SU-DHL-6 (cell line): ENCODE measurements around the gene DUS2.

Source experiments
- H2AFZ ChIP-seq: fragments of 200-600 bp; sonication (generic); 2 replicates; pipeline ENCODE4 v1.6.1; 2014; ENCODE audit warnings: low read depth, mild to moderate bottlenecking, moderate library complexity, mixed read lengths, antibody characterized with exemption, low read length; ENCODE audit not compliant: severe bottlenecking
- H3F3A ChIP-seq: fragments of 200-600 bp; shearing (Covaris generic); 2 replicates; pipeline ENCODE4 v1.6.0; 2016; ENCODE audit warnings: antibody characterized with exemption, mild to moderate bottlenecking; ENCODE audit not compliant: insufficient read depth
- H3K27ac ChIP-seq: fragments of 200-600 bp; sonication (generic); 2 replicates; pipeline ENCODE4 v1.5.1; 2016; ENCODE audit warnings: low read depth, mild to moderate bottlenecking, low read length, moderate library complexity, mixed read lengths
- H3K27me3 ChIP-seq: fragments of 200-600 bp; sonication (generic), shearing (Covaris generic); 2 replicates; pipeline ENCODE4 v1.6.0; 2014; ENCODE audit warnings: mild to moderate bottlenecking, low read length
- H3K36me3 ChIP-seq: fragments of 200-600 bp; sonication (generic); 2 replicates; pipeline ENCODE4 v1.6.1; 2014; ENCODE audit warnings: mild to moderate bottlenecking, low read length, mixed read lengths
- H3K4me2 ChIP-seq: fragments of 300-600, 200-600 bp; shearing (Covaris generic), sonication (generic); 2 replicates; pipeline ENCODE4 v1.6.0; 2014; ENCODE audit warnings: low read length, low read depth, mild to moderate bottlenecking; ENCODE audit not compliant: poor library complexity, severe bottlenecking
- H3K4me3 ChIP-seq: fragments of 200-600 bp; sonication (generic); 2 replicates; pipeline ENCODE4 v1.5.1; 2014; ENCODE audit warnings: antibody characterized with exemption, low read length, mild to moderate bottlenecking, mixed read lengths; ENCODE audit not compliant: insufficient read depth, poor library complexity, severe bottlenecking
- H3K79me2 ChIP-seq: fragments of 200-600 bp; sonication (generic); 2 replicates; pipeline ENCODE4 v1.6.1; 2014; ENCODE audit warnings: mild to moderate bottlenecking, low read length, moderate library complexity; ENCODE audit not compliant: insufficient read depth
- H3K9ac ChIP-seq: fragments of 200-600 bp; sonication (generic); 2 replicates; pipeline ENCODE4 v1.7.0; 2014; ENCODE audit warnings: mild to moderate bottlenecking, low read length
- H3K9me2 ChIP-seq: fragments of 200-600 bp; sonication (generic); replicated peaks from 2 replicates; pipeline ENCODE4 v1.6.1; 2014; ENCODE audit warnings: low read length; ENCODE audit not compliant: insufficient read depth
- H3K9me3 ChIP-seq: fragments of 200-600 bp; sonication (generic); 2 replicates; pipeline ENCODE4 v1.6.1; 2014; ENCODE audit warnings: low read length, mixed read lengths; ENCODE audit not compliant: insufficient read depth
- H4K20me1 ChIP-seq: fragments of 200-600 bp; sonication (generic); 2 replicates; pipeline ENCODE4 v1.6.1; 2014; ENCODE audit warnings: low read depth, mild to moderate bottlenecking, antibody characterized with exemption, low read length, moderate library complexity, mixed read lengths
- EZH2phosphoT487 ChIP-seq: fragments of 200-600 bp; sonication (generic), shearing (Covaris generic); conservative IDR thresholded peaks from 2 replicates; pipeline ENCODE4 v1.6.1; 2018; ENCODE audit warnings: mild to moderate bottlenecking, antibody characterized with exemption, low read length, moderate library complexity, mixed read lengths
- TF ChIP-seq, protein P1 (sequence below): fragments of 200-600 bp; sonication (generic); IDR thresholded peaks from one replicate; pipeline ENCODE4 v1.5.1; 2017; ENCODE audit warnings: antibody characterized with exemption, mild to moderate bottlenecking, low read length, moderate library complexity; ENCODE audit not compliant: insufficient read depth, poor library complexity, severe bottlenecking

DUS2 gene

GRCh38 chr16:68035227-68035626 lies 12.1 kb downstream of the DUS2 start:
- H3K36me3 ChIP-seq = no peaks in the 10 kb centered on the region
- H4K20me1 ChIP-seq = no peaks in the 10 kb centered on the region
- no peak overlapping the region for H2AFZ ChIP-seq
- no peak overlapping the region for H3K27ac ChIP-seq
- no peaks in the 10 kb centered on the region for H3K9me3 ChIP-seq
- H3K27me3 ChIP-seq = no peaks in the 10 kb centered on the region
- no peaks in the 10 kb centered on the region for H3K79me2 ChIP-seq
- TF ChIP-seq EZH2phosphoT487 = no peak
- TF ChIP-seq, protein P1, sequence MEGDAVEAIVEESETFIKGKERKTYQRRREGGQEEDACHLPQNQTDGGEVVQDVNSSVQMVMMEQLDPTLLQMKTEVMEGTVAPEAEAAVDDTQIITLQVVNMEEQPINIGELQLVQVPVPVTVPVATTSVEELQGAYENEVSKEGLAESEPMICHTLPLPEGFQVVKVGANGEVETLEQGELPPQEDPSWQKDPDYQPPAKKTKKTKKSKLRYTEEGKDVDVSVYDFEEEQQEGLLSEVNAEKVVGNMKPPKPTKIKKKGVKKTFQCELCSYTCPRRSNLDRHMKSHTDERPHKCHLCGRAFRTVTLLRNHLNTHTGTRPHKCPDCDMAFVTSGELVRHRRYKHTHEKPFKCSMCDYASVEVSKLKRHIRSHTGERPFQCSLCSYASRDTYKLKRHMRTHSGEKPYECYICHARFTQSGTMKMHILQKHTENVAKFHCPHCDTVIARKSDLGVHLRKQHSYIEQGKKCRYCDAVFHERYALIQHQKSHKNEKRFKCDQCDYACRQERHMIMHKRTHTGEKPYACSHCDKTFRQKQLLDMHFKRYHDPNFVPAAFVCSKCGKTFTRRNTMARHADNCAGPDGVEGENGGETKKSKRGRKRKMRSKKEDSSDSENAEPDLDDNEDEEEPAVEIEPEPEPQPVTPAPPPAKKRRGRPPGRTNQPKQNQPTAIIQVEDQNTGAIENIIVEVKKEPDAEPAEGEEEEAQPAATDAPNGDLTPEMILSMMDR = no peak
- H3K4me3 ChIP-seq = no peak overlapping the region
- H3K4me2 ChIP-seq = no peak overlapping the region
- no peak overlapping the region for H3K9ac ChIP-seq
- H3K9me2 ChIP-seq = no peaks in the 10 kb centered on the region
- H3F3A ChIP-seq = no peaks in the 10 kb centered on the region

DNA sequence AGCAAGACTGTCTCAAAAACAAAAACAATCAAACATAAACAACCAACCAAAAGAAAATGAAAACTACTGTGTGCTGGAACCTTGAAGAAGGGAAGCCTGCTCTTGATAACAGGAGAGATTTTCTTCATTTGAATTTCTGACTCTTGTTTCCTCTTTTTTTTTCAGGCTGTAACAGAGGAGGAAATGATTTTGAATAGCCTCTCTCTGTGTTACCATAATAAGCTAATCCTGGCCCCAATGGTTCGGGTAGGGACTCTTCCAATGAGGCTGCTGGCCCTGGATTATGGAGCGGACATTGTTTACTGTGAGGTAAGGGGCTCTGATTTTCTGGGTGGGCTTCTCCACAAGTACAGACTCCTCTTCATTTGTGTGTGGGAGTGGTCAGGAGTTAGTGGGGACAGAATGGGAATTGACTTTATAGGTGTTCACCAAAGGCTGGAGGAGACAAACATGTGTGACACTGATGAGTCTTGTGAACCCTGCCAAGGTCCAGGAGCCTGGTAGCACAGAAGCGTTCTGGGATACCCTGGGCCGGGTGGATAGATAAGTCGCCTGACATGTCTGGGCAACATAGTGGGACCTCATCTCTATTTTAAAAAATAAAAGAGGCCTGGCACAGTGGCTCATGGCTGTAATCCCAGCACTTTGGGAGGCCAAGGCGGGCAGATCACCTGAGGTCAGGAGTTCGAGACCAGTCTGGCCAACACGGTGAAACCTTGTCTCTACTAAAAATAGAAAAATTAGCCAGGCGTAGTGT lies 14.9 kb downstream of the DUS2 start:
- TF ChIP-seq EZH2phosphoT487 = no peak
- TF ChIP-seq, protein P1 = no peak
- Histone ChIP-seq H3K9me2 (no peaks in the 10 kb centered on the region), H3K4me2 (peak overlapping the region; percentile 24), H3K79me2 (no peaks in the 10 kb centered on the region), H3K4me3 (no peak overlapping the region), H3K27ac (peak overlapping the region; percentile 47), H3F3A (no peaks in the 10 kb centered on the region), H3K27me3 (no peaks in the 10 kb centered on the region), H3K9me3 (no peaks in the 10 kb centered on the region), H2AFZ (no peak overlapping the region), H3K9ac (no peak overlapping the region), H3K36me3 (no peaks in the 10 kb centered on the region), H4K20me1 (no peaks in the 10 kb centered on the region)

DNA sequence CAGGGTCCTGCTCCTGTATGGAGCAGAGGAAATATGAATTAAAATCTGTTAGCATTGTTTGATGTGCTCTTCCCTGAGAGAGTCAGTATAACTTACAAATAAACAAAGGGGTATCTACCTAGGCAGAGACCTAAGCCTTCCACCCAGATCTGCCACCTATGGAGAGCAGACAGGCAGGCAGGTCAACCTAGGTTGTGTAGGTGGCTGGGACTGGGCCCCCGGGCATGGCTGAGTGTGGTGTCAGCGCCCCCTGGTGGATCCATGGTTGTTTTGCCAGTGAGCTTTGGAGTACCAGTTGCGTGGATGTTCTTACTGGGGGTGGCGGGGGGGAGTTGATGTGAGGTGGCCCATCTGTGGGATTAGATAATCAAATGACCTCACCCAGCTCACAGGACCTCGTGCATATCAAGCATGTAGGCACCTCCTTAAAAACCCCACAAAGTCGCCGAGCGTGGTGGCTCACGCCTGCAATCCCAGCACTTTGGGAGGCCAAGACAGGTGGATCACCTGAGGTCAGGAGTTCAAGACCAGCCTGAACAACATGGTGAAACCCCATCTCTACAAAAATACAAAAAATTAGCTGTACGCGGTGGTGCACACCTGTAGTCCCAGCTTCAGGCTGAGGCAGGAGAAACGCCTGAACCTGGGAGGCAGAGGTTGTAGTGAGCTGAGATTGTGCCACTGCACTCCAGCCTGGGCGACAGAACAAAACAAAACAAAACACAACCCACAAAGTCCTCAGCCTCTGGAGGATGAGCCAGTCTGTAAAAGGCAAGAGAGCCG lies 17.6 kb downstream of the DUS2 start:
- Histone ChIP-seq H3K9me2 (no peaks in the 10 kb centered on the region), H3F3A (0 out of 2 replicates have a peak, but pooled peaks cover 5% of the 10 kb centered on the region), H3K79me2 (no peaks in the 10 kb centered on the region), H3K9ac (no peak overlapping the region), H3K36me3 (no peaks in the 10 kb centered on the region), H2AFZ (no peak overlapping the region), H4K20me1 (no peaks in the 10 kb centered on the region), H3K4me2 (no peak overlapping the region), H3K27ac (no peak overlapping the region), H3K9me3 (no peaks in the 10 kb centered on the region), H3K4me3 (no peak overlapping the region), H3K27me3 (no peaks in the 10 kb centered on the region)
- TF ChIP-seq, protein P1 = peak; percentile 85
- no peak for TF ChIP-seq EZH2phosphoT487
